ENCODE results near the gene ITGA6. TPM values are rescaled to one million over a fixed set of nuclear protein-coding genes. Genes with fewer than 3 reads are reported as not detected.

Gene ITGA6
- total RNA-seq, 2 experiments from 2014 or later: 0.38 TPM; not detected in 1

GRCh38 chr2:172387361-172387760, 40.0 kb upstream of the ITGA6 start:
- no peaks in the 10 kb centered on the region for H3K36me3 ChIP-seq (ENCODE audit: insufficient read depth, low read length)
- TF ChIP-seq EZH2phosphoT487 (IDR thresholded peaks at IDR 0.05; ENCODE audit: borderline replicate concordance, low read depth, low read length) (no peak), CTCF (conservative IDR thresholded peaks at IDR 0.05; ENCODE audit: low read length) (no peak)
- no peak overlapping the region for H2AFZ ChIP-seq (ENCODE audit: low read length)
- H3K4me2 ChIP-seq (ENCODE audit: low read length): no peak overlapping the region
- DNase-seq (ENCODE audit: low spot score): no peak
- H3K9me3 ChIP-seq (ENCODE audit: low read length): no peaks in the 10 kb centered on the region
- no peak overlapping the region for H3K27ac ChIP-seq (ENCODE audit: low read depth, low read length, poor library complexity, severe bottlenecking)
- intact Hi-C loops (cut with micrococcal nuclease; ENCODE audit: unreplicated experiment): no loop called here
- H4K20me1 ChIP-seq (ENCODE audit: insufficient read depth, low read length): no peaks in the 10 kb centered on the region
- H3K4me3 ChIP-seq (ENCODE audit: low read depth, low read length, poor library complexity, severe bottlenecking): no peak overlapping the region
- no TSS peak for BruUV-seq (replicated peaks)
- H3K9me2 ChIP-seq (ENCODE audit: insufficient read depth, low read length): no peaks in the 10 kb centered on the region
- no peaks in the 10 kb centered on the region for H3K4me1 ChIP-seq (ENCODE audit: insufficient read depth, low read length, poor library complexity, severe bottlenecking)
- ChIA-PET CTCF (ENCODE audit: unreplicated experiment) (no interaction called here), POLR2A (interaction anchor here (0.5 kb wide), 1 partner anchor 357 kb away, joined by 3 read pairs; no protein-coding TSS in a partner anchor)
- no peaks in the 10 kb centered on the region for H3K79me2 ChIP-seq (ENCODE audit: insufficient read depth, low read depth, low read length)

GRCh38 chr2:172389685-172390339, 37.6 kb upstream of the ITGA6 start:
- intact Hi-C loops (cut with micrococcal nuclease; ENCODE audit: unreplicated experiment): no loop called here
- Histone ChIP-seq H3K4me1 (ENCODE audit: insufficient read depth, low read length, poor library complexity, severe bottlenecking) (no peaks in the 10 kb centered on the region), H3K9me3 (ENCODE audit: low read length) (no peaks in the 10 kb centered on the region), H3K4me3 (ENCODE audit: low read depth, low read length, poor library complexity, severe bottlenecking) (no peak overlapping the region), H3K36me3 (ENCODE audit: insufficient read depth, low read length) (no peaks in the 10 kb centered on the region), H3K4me2 (ENCODE audit: low read length) (no peak overlapping the region), H2AFZ (ENCODE audit: low read length) (no peak overlapping the region), H3K79me2 (ENCODE audit: insufficient read depth, low read depth, low read length) (no peaks in the 10 kb centered on the region), H4K20me1 (ENCODE audit: insufficient read depth, low read length) (no peaks in the 10 kb centered on the region), H3K9me2 (ENCODE audit: insufficient read depth, low read length) (no peaks in the 10 kb centered on the region), H3K27ac (ENCODE audit: low read depth, low read length, poor library complexity, severe bottlenecking) (no peak overlapping the region)
- ChIA-PET CTCF (ENCODE audit: unreplicated experiment) (no interaction called here), POLR2A (no interaction called here)
- BruUV-seq (replicated peaks): no TSS peak
- no peak for TF ChIP-seq EZH2phosphoT487 (IDR thresholded peaks at IDR 0.05; ENCODE audit: borderline replicate concordance, low read depth, low read length)
- no peak for TF ChIP-seq CTCF (conservative IDR thresholded peaks at IDR 0.05; ENCODE audit: low read length)
- no peak for DNase-seq (ENCODE audit: low spot score)

GRCh38 chr2:172394002-172394401, 33.4 kb upstream of the ITGA6 start:
- no TSS peak for BruUV-seq (replicated peaks)
- CTCF ChIA-PET (ENCODE audit: unreplicated experiment): no interaction called here
- Histone ChIP-seq H3K79me2 (ENCODE audit: insufficient read depth, low read depth, low read length) (no peaks in the 10 kb centered on the region), H3K4me3 (ENCODE audit: low read depth, low read length, poor library complexity, severe bottlenecking) (no peak overlapping the region), H3K9me3 (ENCODE audit: low read length) (no peaks in the 10 kb centered on the region), H3K36me3 (ENCODE audit: insufficient read depth, low read length) (no peaks in the 10 kb centered on the region), H3K4me2 (ENCODE audit: low read length) (no peak overlapping the region), H2AFZ (ENCODE audit: low read length) (no peak overlapping the region), H3K9me2 (ENCODE audit: insufficient read depth, low read length) (no peaks in the 10 kb centered on the region), H3K27ac (ENCODE audit: low read depth, low read length, poor library complexity, severe bottlenecking) (no peak overlapping the region), H3K4me1 (ENCODE audit: insufficient read depth, low read length, poor library complexity, severe bottlenecking) (no peaks in the 10 kb centered on the region), H4K20me1 (ENCODE audit: insufficient read depth, low read length) (no peaks in the 10 kb centered on the region)
- intact Hi-C loops (cut with micrococcal nuclease; ENCODE audit: unreplicated experiment): no loop called here
- POLR2A ChIA-PET: no interaction called here
- TF ChIP-seq EZH2phosphoT487 (IDR thresholded peaks at IDR 0.05; ENCODE audit: borderline replicate concordance, low read depth, low read length): no peak
- no peak for TF ChIP-seq CTCF (conservative IDR thresholded peaks at IDR 0.05; ENCODE audit: low read length)
- no peak for DNase-seq (ENCODE audit: low spot score)

Measured in OCI-LY7 (cell line).